SU-DHL-6 (cell line): ENCODE results near the gene PIP5K1B.

Experiments used
- H2AFZ ChIP-seq: fragments of 200-600 bp; sonication (generic); 2 replicates; pipeline ENCODE4 v1.6.1; 2014; ENCODE audit warnings: low read depth, mild to moderate bottlenecking, moderate library complexity, mixed read lengths, antibody characterized with exemption, low read length; ENCODE audit not compliant: severe bottlenecking
- H3F3A ChIP-seq: fragments of 200-600 bp; shearing (Covaris generic); 2 replicates; pipeline ENCODE4 v1.6.0; 2016; ENCODE audit warnings: antibody characterized with exemption, mild to moderate bottlenecking; ENCODE audit not compliant: insufficient read depth
- H3K27ac ChIP-seq: fragments of 200-600 bp; sonication (generic); 2 replicates; pipeline ENCODE4 v1.5.1; 2016; ENCODE audit warnings: low read depth, mild to moderate bottlenecking, low read length, moderate library complexity, mixed read lengths
- H3K27me3 ChIP-seq: fragments of 200-600 bp; sonication (generic), shearing (Covaris generic); 2 replicates; pipeline ENCODE4 v1.6.0; 2014; ENCODE audit warnings: mild to moderate bottlenecking, low read length
- H3K36me3 ChIP-seq: fragments of 200-600 bp; sonication (generic); 2 replicates; pipeline ENCODE4 v1.6.1; 2014; ENCODE audit warnings: mild to moderate bottlenecking, low read length, mixed read lengths
- H3K4me2 ChIP-seq: fragments of 300-600, 200-600 bp; shearing (Covaris generic), sonication (generic); 2 replicates; pipeline ENCODE4 v1.6.0; 2014; ENCODE audit warnings: low read length, low read depth, mild to moderate bottlenecking; ENCODE audit not compliant: poor library complexity, severe bottlenecking
- H3K4me3 ChIP-seq: fragments of 200-600 bp; sonication (generic); 2 replicates; pipeline ENCODE4 v1.5.1; 2014; ENCODE audit warnings: antibody characterized with exemption, low read length, mild to moderate bottlenecking, mixed read lengths; ENCODE audit not compliant: insufficient read depth, poor library complexity, severe bottlenecking
- H3K79me2 ChIP-seq: fragments of 200-600 bp; sonication (generic); 2 replicates; pipeline ENCODE4 v1.6.1; 2014; ENCODE audit warnings: mild to moderate bottlenecking, low read length, moderate library complexity; ENCODE audit not compliant: insufficient read depth
- H3K9ac ChIP-seq: fragments of 200-600 bp; sonication (generic); 2 replicates; pipeline ENCODE4 v1.7.0; 2014; ENCODE audit warnings: mild to moderate bottlenecking, low read length
- H3K9me2 ChIP-seq: fragments of 200-600 bp; sonication (generic); replicated peaks from 2 replicates; pipeline ENCODE4 v1.6.1; 2014; ENCODE audit warnings: low read length; ENCODE audit not compliant: insufficient read depth
- H3K9me3 ChIP-seq: fragments of 200-600 bp; sonication (generic); 2 replicates; pipeline ENCODE4 v1.6.1; 2014; ENCODE audit warnings: low read length, mixed read lengths; ENCODE audit not compliant: insufficient read depth
- H4K20me1 ChIP-seq: fragments of 200-600 bp; sonication (generic); 2 replicates; pipeline ENCODE4 v1.6.1; 2014; ENCODE audit warnings: low read depth, mild to moderate bottlenecking, antibody characterized with exemption, low read length, moderate library complexity, mixed read lengths
- EZH2phosphoT487 ChIP-seq: fragments of 200-600 bp; sonication (generic), shearing (Covaris generic); conservative IDR thresholded peaks from 2 replicates; pipeline ENCODE4 v1.6.1; 2018; ENCODE audit warnings: mild to moderate bottlenecking, antibody characterized with exemption, low read length, moderate library complexity, mixed read lengths
- TF ChIP-seq, protein P1 (sequence below): fragments of 200-600 bp; sonication (generic); IDR thresholded peaks from one replicate; pipeline ENCODE4 v1.5.1; 2017; ENCODE audit warnings: antibody characterized with exemption, mild to moderate bottlenecking, low read length, moderate library complexity; ENCODE audit not compliant: insufficient read depth, poor library complexity, severe bottlenecking

Gene PIP5K1B

GRCh38 chr9:68771376-68771775, 66.3 kb downstream of the PIP5K1B start:
- Histone ChIP-seq H3K79me2 (no peaks in the 10 kb centered on the region), H3K27ac (no peak overlapping the region), H3K9ac (no peak overlapping the region), H3K4me3 (no peak overlapping the region), H3F3A (no peaks in the 10 kb centered on the region), H3K4me2 (no peak overlapping the region), H4K20me1 (no peaks in the 10 kb centered on the region), H2AFZ (no peak overlapping the region), H3K27me3 (no peaks in the 10 kb centered on the region), H3K9me3 (no peaks in the 10 kb centered on the region), H3K9me2 (no peaks in the 10 kb centered on the region), H3K36me3 (no peaks in the 10 kb centered on the region)
- TF ChIP-seq, protein P1, sequence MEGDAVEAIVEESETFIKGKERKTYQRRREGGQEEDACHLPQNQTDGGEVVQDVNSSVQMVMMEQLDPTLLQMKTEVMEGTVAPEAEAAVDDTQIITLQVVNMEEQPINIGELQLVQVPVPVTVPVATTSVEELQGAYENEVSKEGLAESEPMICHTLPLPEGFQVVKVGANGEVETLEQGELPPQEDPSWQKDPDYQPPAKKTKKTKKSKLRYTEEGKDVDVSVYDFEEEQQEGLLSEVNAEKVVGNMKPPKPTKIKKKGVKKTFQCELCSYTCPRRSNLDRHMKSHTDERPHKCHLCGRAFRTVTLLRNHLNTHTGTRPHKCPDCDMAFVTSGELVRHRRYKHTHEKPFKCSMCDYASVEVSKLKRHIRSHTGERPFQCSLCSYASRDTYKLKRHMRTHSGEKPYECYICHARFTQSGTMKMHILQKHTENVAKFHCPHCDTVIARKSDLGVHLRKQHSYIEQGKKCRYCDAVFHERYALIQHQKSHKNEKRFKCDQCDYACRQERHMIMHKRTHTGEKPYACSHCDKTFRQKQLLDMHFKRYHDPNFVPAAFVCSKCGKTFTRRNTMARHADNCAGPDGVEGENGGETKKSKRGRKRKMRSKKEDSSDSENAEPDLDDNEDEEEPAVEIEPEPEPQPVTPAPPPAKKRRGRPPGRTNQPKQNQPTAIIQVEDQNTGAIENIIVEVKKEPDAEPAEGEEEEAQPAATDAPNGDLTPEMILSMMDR, result no peak
- TF ChIP-seq EZH2phosphoT487, result no peak

GRCh38 chr9:68775003-68775730, 70.1 kb downstream of the PIP5K1B start:
- no peaks in the 10 kb centered on the region for H4K20me1 ChIP-seq
- H3K79me2 ChIP-seq, result peaks cover 1% of the 10 kb centered on the region; the same call in 1 of the 2 replicates
- no peaks in the 10 kb centered on the region for H3K9me3 ChIP-seq
- no peak overlapping the region for H3K27ac ChIP-seq
- no peaks in the 10 kb centered on the region for H3K27me3 ChIP-seq
- no peak overlapping the region for H3K9ac ChIP-seq
- no peak overlapping the region for H3K4me3 ChIP-seq
- TF ChIP-seq EZH2phosphoT487, result no peak
- TF ChIP-seq, protein P1, result no peak
- no peaks in the 10 kb centered on the region; the same call in 1 of the 2 replicates for H3F3A ChIP-seq
- no peaks in the 10 kb centered on the region for H3K9me2 ChIP-seq
- no peak overlapping the region for H2AFZ ChIP-seq
- no peak overlapping the region for H3K4me2 ChIP-seq
- no peaks in the 10 kb centered on the region for H3K36me3 ChIP-seq

DNA sequence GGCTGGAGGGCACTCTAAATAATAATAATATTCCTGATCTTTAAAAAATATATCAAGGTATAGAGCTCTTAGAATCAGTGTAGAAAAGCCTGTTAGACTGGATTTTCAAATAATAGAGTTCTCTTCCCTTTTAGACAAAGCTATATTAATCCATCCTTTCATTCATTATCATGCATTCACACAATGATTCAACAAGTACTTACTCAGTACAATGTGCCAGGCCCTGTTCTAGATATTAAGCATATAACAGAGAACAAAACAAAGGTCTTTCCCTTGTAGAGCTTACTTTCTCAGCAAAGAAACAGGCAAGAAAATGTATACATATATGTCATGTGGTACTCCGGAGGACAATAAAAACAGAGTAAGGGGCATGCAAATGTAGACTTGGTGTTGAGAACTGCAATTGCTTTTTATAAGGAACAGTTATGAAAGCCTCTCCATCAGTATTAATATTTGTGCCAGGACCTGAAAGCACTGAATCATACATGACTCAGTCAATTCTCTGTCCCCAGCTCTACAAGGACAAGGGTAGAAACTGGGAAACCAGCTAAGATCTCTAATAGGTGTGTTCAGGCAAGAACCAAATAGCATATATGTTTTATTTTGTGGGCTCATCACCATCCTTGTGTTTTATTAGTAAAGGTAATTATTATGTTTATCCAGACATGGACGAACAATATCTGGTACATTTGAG, 72.2 kb downstream of the PIP5K1B start:
- Histone ChIP-seq H3F3A (no peaks in the 10 kb centered on the region; the same call in 1 of the 2 replicates), H3K4me3 (no peak overlapping the region), H3K36me3 (no peaks in the 10 kb centered on the region), H3K9me2 (no peaks in the 10 kb centered on the region), H3K27ac (no peak overlapping the region), H3K9ac (no peak overlapping the region), H3K9me3 (no peaks in the 10 kb centered on the region), H3K79me2 (peaks cover 20% of the 10 kb centered on the region), H3K4me2 (no peak overlapping the region), H4K20me1 (peaks cover 10% of the 10 kb centered on the region; the same call in 1 of the 2 replicates), H2AFZ (no peak overlapping the region), H3K27me3 (no peaks in the 10 kb centered on the region)
- no peak for TF ChIP-seq EZH2phosphoT487
- TF ChIP-seq, protein P1, result no peak
